H1 (cell line): ENCODE measurements around the gene RNF123. TPM values are rescaled to one million over a fixed set of nuclear protein-coding genes. Genes with fewer than 3 reads are reported as not detected.

Experiments
- CTCF ChIA-PET: fragments of 300-600 bp; sonication (Branson Sonifier 250); formaldehyde crosslinking; loops from one replicate; lab custom pipeline; 2021; ENCODE audit not compliant: partially characterized antibody; lab: Charles Lee
- POLR2A ChIA-PET: fragments of 300-600 bp; sonication (Branson Sonifier 250); formaldehyde crosslinking; loops from one replicate; lab custom pipeline; 2021; ENCODE audit warnings: inconsistent platforms; ENCODE audit not compliant: partially characterized antibody; lab: Charles Lee
- DNase-seq, 2 experiments: peaks; one replicate each; pipeline versions ENCODE4 v3.0.0 to v3.0.0-alpha.2; 2010 to 2022; ENCODE audit warnings: low spot score in 2 of 2, low read depth in 1 of 2, mixed read lengths in 1 of 2
- FAIRE-seq: peaks from 2 replicates; lab custom pipeline; 2011; peaks lifted over from hg19 to GRCh38; lab: Jason Lieb, UNC
- H2AFZ ChIP-seq: 2 replicates; pipeline ENCODE4 v1.8.1; 2012; ENCODE audit warnings: low read length, inconsistent platforms
- H2AK5ac ChIP-seq: 2 replicates; pipeline ENCODE4 v1.6.1; 2013; ENCODE audit warnings: low read depth, low read length
- H2BK120ac ChIP-seq: replicated peaks from 2 replicates; pipeline ENCODE3; 2013; ENCODE audit warnings: low read depth, low read length, inconsistent platforms
- H2BK12ac ChIP-seq: 2 replicates; pipeline ENCODE4 v1.6.1; 2013; ENCODE audit warnings: low read depth, low read length
- H2BK15ac ChIP-seq: 2 replicates; pipeline ENCODE4 v1.6.1; 2013; ENCODE audit warnings: low read length
- H2BK20ac ChIP-seq: 2 replicates; pipeline ENCODE4 v1.6.1; 2013; ENCODE audit warnings: low read length
- H2BK5ac ChIP-seq: 2 replicates; pipeline ENCODE4 v1.6.1; 2013; ENCODE audit warnings: low read depth, low read length
- H3K14ac ChIP-seq: 2 replicates; pipeline ENCODE4 v1.6.1; 2013; ENCODE audit warnings: inconsistent platforms; ENCODE audit not compliant: insufficient read length
- H3K18ac ChIP-seq: 2 replicates; pipeline ENCODE4 v1.6.1; 2013; ENCODE audit warnings: low read length; ENCODE audit errors: extremely low read depth
- H3K23ac ChIP-seq: 2 replicates; pipeline ENCODE4 v1.6.1; 2013; ENCODE audit warnings: inconsistent platforms; ENCODE audit not compliant: insufficient read length
- H3K23me2 ChIP-seq: 2 replicates; pipeline ENCODE4 v1.6.1; 2013; ENCODE audit warnings: low read depth, low read length
- H3K27ac ChIP-seq: 2 replicates; pipeline ENCODE4 v1.6.1; 2011; ENCODE audit warnings: low read depth, low read length, inconsistent platforms
- H3K27me3 ChIP-seq, 4 experiments: replicated peaks in 1 of 4; 1 replicate in 1 of 4; 2 replicates in 3 of 4; pipeline versions ENCODE4 v1.6.1 to v1.8.1; 2011 to 2013; ENCODE audit warnings: low read length in 3 of 4, mild to moderate bottlenecking in 3 of 4, inconsistent platforms in 2 of 4, mixed read lengths in 2 of 4, moderate library complexity in 1 of 4; ENCODE audit not compliant: control insufficient read depth in 3 of 4, insufficient read depth in 3 of 4; ENCODE audit errors: extremely low read depth in 1 of 4
- H3K36me3 ChIP-seq, 4 experiments: 2 replicates each; pipeline versions ENCODE4 v1.6.1 to v1.8.1; 2011 to 2013; ENCODE audit warnings: mild to moderate bottlenecking in 4 of 4, low read length in 3 of 4, moderate library complexity in 2 of 4, control low read depth in 1 of 4, inconsistent platforms in 1 of 4; ENCODE audit not compliant: insufficient read depth in 4 of 4, control insufficient read depth in 2 of 4
- H3K4ac ChIP-seq: replicated peaks from 2 replicates; pipeline ENCODE3; 2013; ENCODE audit warnings: low read length, low read depth, mixed read lengths, inconsistent platforms; ENCODE audit not compliant: insufficient read length
- H3K4me1 ChIP-seq, 4 experiments: replicated peaks in 1 of 4; 1 replicate in 1 of 4; 2 replicates in 3 of 4; pipeline versions ENCODE4 v1.6.1 to v1.8.1; 2011 to 2013; ENCODE audit warnings: low read length in 3 of 4, inconsistent platforms in 2 of 4, mixed read lengths in 1 of 4; ENCODE audit not compliant: insufficient read depth in 4 of 4, control insufficient read depth in 3 of 4
- H3K4me2 ChIP-seq, 2 experiments: 2 replicates each; pipeline versions ENCODE4 v1.6.1 to v1.8.1; 2011 to 2013; ENCODE audit warnings: low read depth in 2 of 2, low read length in 2 of 2, control low read depth in 1 of 2, inconsistent platforms in 1 of 2, mild to moderate bottlenecking in 1 of 2; ENCODE audit not compliant: insufficient read depth in 1 of 2
- H3K4me3 ChIP-seq, 4 experiments: fragments of 200-600, 300-600 bp in 1 of 4; sonication (generic), shearing (Covaris generic), sonication (Bioruptor Twin) in 1 of 4; 2 replicates each; pipeline versions ENCODE4 v1.5.1 to v1.8.1; 2011 to 2016; ENCODE audit warnings: low read length in 4 of 4, low read depth in 3 of 4, control low read depth in 2 of 4, inconsistent platforms in 2 of 4, mild to moderate bottlenecking in 2 of 4, mixed read lengths in 1 of 4, moderate library complexity in 1 of 4; ENCODE audit not compliant: insufficient read depth in 2 of 4; ENCODE audit errors: extremely low read depth in 1 of 4
- H3K56ac ChIP-seq: replicated peaks from 2 replicates; pipeline ENCODE3; 2013; ENCODE audit warnings: low read depth, mild to moderate bottlenecking, mixed read lengths, low read length, inconsistent platforms; ENCODE audit not compliant: insufficient read length
- H3K79me1 ChIP-seq: 2 replicates; pipeline ENCODE4 v1.6.1; 2013; ENCODE audit warnings: low read depth, low read length, control low read depth
- H3K79me2 ChIP-seq, 2 experiments: 2 replicates each; pipeline versions ENCODE4 v1.6.1 to v1.8.1; 2012 to 2013; ENCODE audit warnings: low read length in 2 of 2, mild to moderate bottlenecking in 2 of 2, inconsistent platforms in 1 of 2; ENCODE audit not compliant: insufficient read depth in 2 of 2, control insufficient read depth in 1 of 2
- H3K9ac ChIP-seq, 4 experiments: replicated peaks in 1 of 4; 1 replicate in 1 of 4; 2 replicates in 3 of 4; pipeline versions ENCODE4 v1.6.1 to v1.8.1; 2011 to 2013; ENCODE audit warnings: low read depth in 3 of 4, low read length in 3 of 4, control low read depth in 2 of 4, mild to moderate bottlenecking in 2 of 4, moderate library complexity in 2 of 4, inconsistent platforms in 1 of 4; ENCODE audit errors: extremely low read depth in 1 of 4
- H3K9me3 ChIP-seq, 2 experiments: 2 replicates each; pipeline versions ENCODE4 v1.6.1 to v1.8.1; 2012 to 2013; ENCODE audit warnings: mild to moderate bottlenecking in 2 of 2, moderate library complexity in 2 of 2, control low read depth in 1 of 2, inconsistent platforms in 1 of 2, low read depth in 1 of 2, low read length in 1 of 2, mixed read lengths in 1 of 2; ENCODE audit not compliant: insufficient read depth in 2 of 2
- H4K20me1 ChIP-seq, 2 experiments: replicated peaks in 1 of 2; 2 replicates each; pipeline versions ENCODE3 to v1.8.1; 2011 to 2013; ENCODE audit warnings: inconsistent platforms in 2 of 2, low read length in 2 of 2, mild to moderate bottlenecking in 1 of 2; ENCODE audit not compliant: insufficient read depth in 2 of 2, control insufficient read depth in 1 of 2
- H4K5ac ChIP-seq: 2 replicates; pipeline ENCODE4 v1.6.1; 2013; ENCODE audit warnings: low read length, low read depth, mixed read lengths, inconsistent platforms; ENCODE audit not compliant: insufficient read length
- H4K8ac ChIP-seq: 2 replicates; pipeline ENCODE4 v1.8.0; 2013; ENCODE audit warnings: mild to moderate bottlenecking, moderate library complexity, low read length, inconsistent platforms; ENCODE audit not compliant: insufficient read depth; ENCODE audit errors: extremely low read depth
- H4K91ac ChIP-seq: replicated peaks from 2 replicates; pipeline ENCODE3; 2013; ENCODE audit warnings: low read length, mixed read lengths, inconsistent platforms; ENCODE audit not compliant: insufficient read length
- HDAC6 ChIP-seq: IDR thresholded peaks from one replicate; pipeline ENCODE4 v1.7.1; 2012; ENCODE audit warnings: low read depth, mild to moderate bottlenecking, inconsistent platforms, low read length, moderate library complexity
- PHF8 ChIP-seq: fragments of 200-600 bp; sonication (generic); conservative IDR thresholded peaks from 2 replicates; pipeline ENCODE4 v1.7.1; 2012; ENCODE audit warnings: low read depth, mild to moderate bottlenecking, inconsistent platforms, low read length, moderate library complexity
- RFX5 ChIP-seq: IDR thresholded peaks from 2 replicates; pipeline ENCODE4 v1.6.1; 2011; ENCODE audit warnings: low read depth, low read length, improper control_type of control experiment, borderline replicate concordance
- WGBS, 2 experiments: shearing (Covaris generic) in 1 of 2; methylation state at CpG; one replicate each; pipeline versions ENCODE4 v1.1.6 to v1.1.7; 2013 to 2015; ENCODE audit warnings: low lambda C conversion rate in 2 of 2, mixed read lengths in 2 of 2, inconsistent platforms in 1 of 2, low coverage in 1 of 2, missing lambda C conversion rate in 1 of 2; ENCODE audit not compliant: insufficient replicate concordance in 2 of 2, insufficient coverage in 1 of 2, insufficient read length in 1 of 2; ENCODE audit errors: extremely low coverage in 1 of 2, missing lambda C conversion rate in 1 of 2; 5-methylcytosine and 5-hydroxymethylcytosine counted together
- polyA plus RNA-seq, 7 experiments: library from polyadenylated mRNA; depleted of rRNA in 3 of 7; stranded (reverse) in 5 of 7; unstranded in 2 of 7; fragments of >200 nt in 5 of 7; fragments of 200-250 nt in 2 of 7; gene quantifications; 1 replicate in 5 of 7; 2 replicates in 1 of 7; 4 replicates in 1 of 7; pipeline versions ENCODE4 v1.2.1 to v1.2.3, GENCODE V29; 2011 to 2013; ENCODE audit warnings: missing spikeins in 2 of 7, mixed read lengths in 2 of 7
- total RNA-seq: library from RNA; stranded (reverse); fragmentation: NEBNext Ultra II Directional; extraction: Animal tissue kit (Norgen Biotek cat#: 25700); gene quantifications from 2 replicates; pipeline ENCODE4 v1.2.1, GENCODE V29; 2021

Gene RNF123
- total and polyA plus RNA-seq, 2 of the 8 experiments (the other 6 are each of a cell fraction or from before 2014, with no cell fraction given): 30.5 to 57.7 TPM

DNA sequence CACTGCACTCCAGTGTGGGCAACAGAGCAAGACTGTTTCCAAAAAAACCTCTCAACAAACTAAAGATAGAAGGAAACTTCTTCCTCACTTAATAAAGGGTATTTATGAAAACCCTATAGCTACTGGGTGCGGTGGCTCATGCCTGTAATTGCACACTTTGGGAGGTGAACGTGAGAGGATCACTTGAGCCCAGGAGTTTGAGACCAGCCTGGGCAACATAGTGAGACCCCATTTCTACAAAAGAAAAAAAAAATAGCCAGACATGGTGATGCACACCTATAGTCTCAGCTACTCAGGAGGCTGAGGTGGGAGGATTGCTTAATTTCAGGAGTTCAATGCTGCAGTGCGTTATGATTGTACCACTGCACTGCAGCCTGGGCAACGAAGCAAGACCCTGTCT lies 74.6 kb downstream of the RNF123 start:
- Histone ChIP-seq H2BK120ac (no peak overlapping the region), H3K9me3 (no peaks in the 10 kb centered on the region), H3K23ac (no peak overlapping the region), H3K9ac (no peak overlapping the region), H2BK20ac (no peak overlapping the region), H4K8ac (no peak overlapping the region), H3K36me3 (no peaks in the 10 kb centered on the region), H3K56ac (no peak overlapping the region), H2AK5ac (no peak overlapping the region), H3K79me2 (peaks cover 0 to 64% of the 10 kb centered on the region in 2 experiments; a peak in 3 of 4 replicates), H3K4me1 (no peaks in the 10 kb centered on the region), H4K20me1 (peaks cover 0 to 4% of the 10 kb centered on the region in 2 experiments), H3K18ac (no peak overlapping the region), H4K91ac (no peak overlapping the region), H2BK5ac (no peak overlapping the region), H2AFZ (no peak overlapping the region), H3K23me2 (no peaks in the 10 kb centered on the region), H3K27ac (no peak overlapping the region), H3K4me3 (no peak overlapping the region), H3K79me1 (peaks cover 3% of the 10 kb centered on the region; the same call in 1 of the 2 replicates), H3K4ac (no peak overlapping the region), H3K4me2 (no peak overlapping the region), H2BK12ac (no peak overlapping the region), H3K14ac (no peak overlapping the region), H3K27me3 (no peaks in the 10 kb centered on the region), H2BK15ac (no peak overlapping the region), H4K5ac (no peak overlapping the region)
- DNase-seq (no peak), FAIRE-seq (no peak)
- WGBS, 2 experiments: 94% methylated on average over 4 of the region's 4 CpGs; no CpG with 5 or more reads in 1 of the 2 experiments
- POLR2A ChIA-PET: interaction anchor here (1.5 kb wide), 1 partner anchor 19 kb away, joined by 3 read pairs; no protein-coding TSS in a partner anchor
- CTCF ChIA-PET: interaction anchor here (0.6 to 0.8 kb wide), 2 partner anchors 14 to 41 kb away, joined by 3 to 4 read pairs; no protein-coding TSS in a partner anchor
- no peak for TF ChIP-seq PHF8
- no peak for TF ChIP-seq HDAC6
- TF ChIP-seq RFX5: no peak
